Natural killer cell (primary cell): ENCODE measurements around the gene ULK4. TPM values are rescaled to one million over a fixed set of nuclear protein-coding genes. Genes with fewer than 3 reads are reported as not detected.

Experiments
- ATAC-seq, 3 donors: fragments of 150-1000 bp in 2 of 3; fragments of 200-7000 bp in 1 of 3; cut with Tn5 transposase; 1 replicate in 1 of 3; 2 replicates in 2 of 3; pipeline ENCODE4 v1.10.0; 2021; ENCODE audit warnings: mild to moderate bottlenecking in 2 of 3, moderate library complexity in 2 of 3
- DNase-seq, 2 donors: peaks; one replicate each; pipeline versions ENCODE4 v3.0.0 to v3.0.0-alpha.2; 2013 to 2021; ENCODE audit warnings: mixed read lengths in 1 of 2
- H3K27ac ChIP-seq: one replicate; pipeline ENCODE4 v1.5.1; 2013; ENCODE audit warnings: mild to moderate bottlenecking, low read length
- H3K27me3 ChIP-seq: one replicate; pipeline ENCODE4 v1.6.1; 2013; ENCODE audit warnings: low read length; ENCODE audit not compliant: control insufficient read depth, insufficient read depth
- H3K36me3 ChIP-seq: one replicate; pipeline ENCODE4 v1.6.1; 2013; ENCODE audit warnings: low read length; ENCODE audit not compliant: control insufficient read depth, insufficient read depth
- H3K4me1 ChIP-seq: one replicate; pipeline ENCODE4 v1.6.1; 2013; ENCODE audit warnings: low read length; ENCODE audit not compliant: control insufficient read depth, insufficient read depth
- H3K4me3 ChIP-seq: one replicate; pipeline ENCODE4 v1.5.1; 2013; ENCODE audit warnings: low read length
- H3K9me3 ChIP-seq: one replicate; pipeline ENCODE4 v1.6.1; 2013; ENCODE audit warnings: low read length; ENCODE audit not compliant: control insufficient read depth, insufficient read depth
- H3K27ac Mint-ChIP-seq, 2 donors: one replicate each; pipeline ENCODE4 v1.8.0; 2022; ENCODE audit warnings: mild to moderate bottlenecking in 2 of 2, mixed read lengths in 2 of 2, moderate library complexity in 1 of 2
- H3K27me3 Mint-ChIP-seq, 2 donors: one replicate each; pipeline ENCODE4 v1.8.0; 2022; ENCODE audit warnings: low read depth in 2 of 2, mixed read lengths in 2 of 2
- H3K36me3 Mint-ChIP-seq: one replicate; pipeline ENCODE4 v1.8.0; 2022; ENCODE audit warnings: mixed read lengths
- H3K4me1 Mint-ChIP-seq, 2 donors: one replicate each; pipeline ENCODE4 v1.8.0; 2022; ENCODE audit warnings: mixed read lengths in 2 of 2
- H3K4me3 Mint-ChIP-seq: one replicate; pipeline ENCODE4 v1.8.0; 2022; ENCODE audit warnings: mild to moderate bottlenecking, moderate library complexity, mixed read lengths
- H3K9me3 Mint-ChIP-seq, 2 donors: one replicate each; pipeline ENCODE4 v1.8.0; 2022; ENCODE audit warnings: mixed read lengths in 2 of 2
- whole genome bisulfite sequencing: methylation state at CpG from one replicate; pipeline ENCODE4 v1.1.7; 2013; ENCODE audit warnings: missing lambda C conversion rate; ENCODE audit not compliant: insufficient coverage; 5-methylcytosine and 5-hydroxymethylcytosine counted together
- intact Hi-C: fragments of 100-400 bp; cut with micrococcal nuclease; formaldehyde crosslinking; loops from one replicate; pipeline ENCODE4 v1.14.2; 2022
- total RNA-seq, 4 donors: library from RNA; stranded (reverse); fragments of 120-200 nt in 1 of 4; gene quantifications; one replicate each; pipeline versions ENCODE4 v1.2.3 to v1.2.4, GENCODE V29; 2013 to 2022
- TF ChIP-seq, protein P1 (sequence below): fragments of 200-600 bp; IDR thresholded peaks from one replicate; pipeline ENCODE4 v1.8.0; 2022; ENCODE audit warnings: antibody characterized with exemption

The ULK4 gene
- total RNA-seq, 3 donors from 2014 or later (not counting 1 experiment from before 2014, with no cell fraction given), result 19.2 to 25.7 (median 21.2) TPM

DNA sequence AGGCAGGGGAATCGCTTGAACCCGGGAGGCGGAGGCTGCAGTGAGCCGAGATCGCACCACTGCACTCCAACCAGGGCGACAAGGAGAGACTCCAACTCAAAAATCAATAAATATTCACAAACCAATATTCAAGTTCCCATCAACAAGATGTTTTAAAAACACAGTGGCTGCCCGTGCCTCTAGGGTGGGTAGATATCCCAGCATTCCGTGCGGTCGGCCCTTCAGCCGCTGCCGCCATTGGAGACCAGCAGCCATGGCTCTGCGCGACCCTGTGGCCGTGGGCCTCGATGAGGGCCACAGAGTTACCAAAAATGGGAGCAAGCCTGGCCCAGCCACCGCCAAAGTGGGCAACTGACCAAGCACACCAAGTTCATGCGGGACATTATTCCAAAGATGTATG is 6.7 kb downstream of the ULK4 start:
- ATAC-seq (no peak), DNase-seq (no peak)
- no peak overlapping the region for H3K27ac Mint-ChIP-seq
- no peak overlapping the region for H3K4me3 Mint-ChIP-seq
- H3K4me1 Mint-ChIP-seq, result peaks cover 0 to 7% of the 10 kb centered on the region in 2 donors
- Histone ChIP-seq H3K27me3 (no peaks in the 10 kb centered on the region), H3K4me3 (no peak overlapping the region), H3K9me3 (no peaks in the 10 kb centered on the region), H3K36me3 (no peaks in the 10 kb centered on the region), H3K4me1 (no peaks in the 10 kb centered on the region), H3K27ac (no peak overlapping the region)
- no peaks in the 10 kb centered on the region for H3K36me3 Mint-ChIP-seq
- TF ChIP-seq, protein P1, sequence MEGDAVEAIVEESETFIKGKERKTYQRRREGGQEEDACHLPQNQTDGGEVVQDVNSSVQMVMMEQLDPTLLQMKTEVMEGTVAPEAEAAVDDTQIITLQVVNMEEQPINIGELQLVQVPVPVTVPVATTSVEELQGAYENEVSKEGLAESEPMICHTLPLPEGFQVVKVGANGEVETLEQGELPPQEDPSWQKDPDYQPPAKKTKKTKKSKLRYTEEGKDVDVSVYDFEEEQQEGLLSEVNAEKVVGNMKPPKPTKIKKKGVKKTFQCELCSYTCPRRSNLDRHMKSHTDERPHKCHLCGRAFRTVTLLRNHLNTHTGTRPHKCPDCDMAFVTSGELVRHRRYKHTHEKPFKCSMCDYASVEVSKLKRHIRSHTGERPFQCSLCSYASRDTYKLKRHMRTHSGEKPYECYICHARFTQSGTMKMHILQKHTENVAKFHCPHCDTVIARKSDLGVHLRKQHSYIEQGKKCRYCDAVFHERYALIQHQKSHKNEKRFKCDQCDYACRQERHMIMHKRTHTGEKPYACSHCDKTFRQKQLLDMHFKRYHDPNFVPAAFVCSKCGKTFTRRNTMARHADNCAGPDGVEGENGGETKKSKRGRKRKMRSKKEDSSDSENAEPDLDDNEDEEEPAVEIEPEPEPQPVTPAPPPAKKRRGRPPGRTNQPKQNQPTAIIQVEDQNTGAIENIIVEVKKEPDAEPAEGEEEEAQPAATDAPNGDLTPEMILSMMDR, result no peak
- H3K27me3 Mint-ChIP-seq, result no peaks in the 10 kb centered on the region
- intact Hi-C loops, result no loop called here
- no peaks in the 10 kb centered on the region for H3K9me3 Mint-ChIP-seq
- WGBS, result 90% methylated on average over 18 of the region's 18 CpGs

DNA sequence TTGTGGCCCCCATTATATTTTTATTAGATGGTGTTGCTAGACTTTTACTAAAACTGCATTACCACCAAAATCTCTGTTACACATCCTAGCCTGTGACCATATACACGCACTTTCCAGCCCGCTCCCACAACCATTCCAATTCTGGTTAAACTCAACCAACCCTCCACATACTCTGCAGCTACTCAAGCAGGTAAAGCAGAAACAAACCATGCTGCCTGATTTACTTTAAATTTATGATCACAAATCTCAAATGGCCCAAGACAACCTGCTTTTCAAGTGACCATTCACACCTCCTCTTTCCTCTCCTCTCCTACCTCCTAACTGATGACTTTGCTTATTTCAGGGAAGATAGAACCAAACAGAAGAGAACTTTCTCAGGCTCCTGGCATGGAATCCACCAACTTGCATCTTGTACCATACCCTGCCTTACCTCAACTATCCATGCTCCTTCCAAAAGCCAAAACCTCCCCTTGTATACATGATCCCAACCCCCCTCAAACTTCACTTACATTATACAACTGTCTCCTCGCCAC is 18.5 kb downstream of the ULK4 start:
- TF ChIP-seq, protein P1, result no peak
- Histone ChIP-seq H3K4me1 (no peaks in the 10 kb centered on the region), H3K9me3 (no peaks in the 10 kb centered on the region), H3K27ac (no peak overlapping the region), H3K36me3 (peaks cover 6% of the 10 kb centered on the region), H3K27me3 (no peaks in the 10 kb centered on the region), H3K4me3 (no peak overlapping the region)
- intact Hi-C loops, result no loop called here
- no peak overlapping the region for H3K4me3 Mint-ChIP-seq
- WGBS, result 90% methylated on average over 3 of the region's 3 CpGs
- peaks cover 0 to 5% of the 10 kb centered on the region in 2 donors for H3K4me1 Mint-ChIP-seq
- no peaks in the 10 kb centered on the region for H3K9me3 Mint-ChIP-seq
- no peak for ATAC-seq
- no peak for DNase-seq
- H3K27me3 Mint-ChIP-seq, result no peaks in the 10 kb centered on the region
- H3K27ac Mint-ChIP-seq, result no peak overlapping the region
- H3K36me3 Mint-ChIP-seq, result no peaks in the 10 kb centered on the region

DNA sequence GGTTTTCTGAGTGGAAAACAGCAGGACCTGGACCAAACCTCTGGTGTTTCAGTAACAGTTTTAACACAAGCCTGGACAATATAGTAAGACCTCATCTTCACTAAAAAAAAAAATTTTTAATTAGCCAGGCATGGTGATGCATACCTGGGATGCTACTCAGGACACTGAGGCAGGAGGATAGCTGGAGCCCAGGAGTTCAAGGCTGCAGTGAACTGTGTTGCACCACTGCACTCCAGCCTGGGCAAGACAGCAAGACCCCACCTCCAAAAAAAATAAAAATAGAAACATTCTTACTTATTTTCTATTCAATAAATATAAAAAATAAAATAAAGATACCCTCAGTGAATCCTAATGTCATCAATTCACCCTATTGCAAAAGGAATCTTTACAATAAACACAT is 21.5 kb downstream of the ULK4 start:
- H3K27ac ChIP-seq, result no peak overlapping the region
- H3K36me3 ChIP-seq, result no peaks in the 10 kb centered on the region
- ATAC-seq, result no peak
- Mint-ChIP-seq H3K27ac (no peak overlapping the region), H3K27me3 (no peaks in the 10 kb centered on the region), H3K4me3 (no peak overlapping the region), H3K36me3 (no peaks in the 10 kb centered on the region), H3K4me1 (no peaks in the 10 kb centered on the region), H3K9me3 (no peaks in the 10 kb centered on the region)
- no peaks in the 10 kb centered on the region for H3K4me1 ChIP-seq
- TF ChIP-seq, protein P1, result no peak
- intact Hi-C loops, result no loop called here
- H3K27me3 ChIP-seq, result no peaks in the 10 kb centered on the region
- no peak overlapping the region for H3K4me3 ChIP-seq
- no peaks in the 10 kb centered on the region for H3K9me3 ChIP-seq
- no peak for DNase-seq

DNA sequence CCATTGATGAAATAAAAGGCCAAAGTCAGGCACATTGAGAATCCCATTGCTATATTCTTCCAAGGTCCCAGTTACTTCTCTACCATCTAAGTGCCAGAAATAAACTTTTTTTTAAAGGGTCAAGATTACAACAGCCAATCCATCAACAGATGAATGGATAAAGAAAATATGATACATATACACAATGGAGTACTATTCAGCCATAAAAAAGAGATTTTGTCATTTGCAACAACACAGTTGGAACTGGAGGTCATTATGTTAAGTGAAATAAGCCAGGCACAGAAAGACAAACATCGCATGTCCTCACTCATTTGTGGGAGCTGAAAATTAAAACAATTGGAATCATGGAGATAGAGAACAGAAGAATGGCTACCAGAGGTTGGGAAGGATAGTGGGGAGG is 25.5 kb downstream of the ULK4 start:
- no peaks in the 10 kb centered on the region for H3K27me3 ChIP-seq
- H3K9me3 Mint-ChIP-seq, result no peaks in the 10 kb centered on the region
- H3K27ac Mint-ChIP-seq, result no peak overlapping the region
- H3K36me3 ChIP-seq, result no peaks in the 10 kb centered on the region
- 94% methylated on average over 1 of the region's 1 CpG for WGBS
- no peak overlapping the region for H3K27ac ChIP-seq
- H3K36me3 Mint-ChIP-seq, result no peaks in the 10 kb centered on the region
- no peaks in the 10 kb centered on the region for H3K27me3 Mint-ChIP-seq
- H3K4me1 Mint-ChIP-seq, result no peaks in the 10 kb centered on the region
- H3K4me1 ChIP-seq, result no peaks in the 10 kb centered on the region
- TF ChIP-seq, protein P1, result no peak
- H3K4me3 Mint-ChIP-seq, result no peak overlapping the region
- intact Hi-C loops, result no loop called here
- H3K9me3 ChIP-seq, result no peaks in the 10 kb centered on the region
- H3K4me3 ChIP-seq, result no peak overlapping the region
- DNase-seq (no peak), ATAC-seq (no peak)
